ACHN (cell line): Measurements from ENCODE around the gene CHRM4.
"Not testable (repeated sequence)": the region's sequence is repeated elsewhere in the genome, so short reads cannot be mapped to it uniquely, and the experiment has no call there.

Source experiments
- DNase-seq: peaks from one replicate; pipeline ENCODE4 v3.0.0-alpha.2; 2015
- in situ Hi-C: cut with HindIII; loops from 2 replicates; pipeline ENCODE4 v1.10.0; 2017; ENCODE audit warnings: low sequenced_read_pairs, low pct_ligation_motif_present, low pct_unique_long_range_greater_than_20kb

Gene CHRM4

GRCh38 chr11:46374815-46375214 is 16.8 kb downstream of the CHRM4 start:
- in situ Hi-C loops, result no loop called here
- DNase-seq, result no peak

GRCh38 chr11:46373787-46374740 is 17.5 kb downstream of the CHRM4 start:
- in situ Hi-C loops, result no loop called here
- DNase-seq, result no peak

GRCh38 chr11:46372501-46372900 is 19.1 kb downstream of the CHRM4 start:
- in situ Hi-C loops, DNase-seq: not testable (repeated sequence)

- in situ Hi-C loops, result no loop called here
- DNase-seq, result no peak
Observed at GRCh38 chr11:46372086-46372485, 19.5 kb downstream of the CHRM4 start.

- DNase-seq, in situ Hi-C loops: not testable (repeated sequence)
Observed at GRCh38 chr11:46371262-46371661, 20.3 kb downstream of the CHRM4 start.

GRCh38 chr11:46370253-46370652 is 21.3 kb downstream of the CHRM4 start:
- DNase-seq, result no peak
- in situ Hi-C loops, result no loop called here

- DNase-seq, result peak; percentile 78
Observed at GRCh38 chr11:46369458-46370152, 22.0 kb downstream of the CHRM4 start.

GRCh38 chr11:46367916-46368267 is 23.7 kb downstream of the CHRM4 start:
- in situ Hi-C loops, result no loop called here
- no peak for DNase-seq

More at GRCh38 chr11:46369458-46370152, 22.0 kb downstream of the CHRM4 start:
- in situ Hi-C loops, result no loop called here

GRCh38 chr11:46367244-46367915 is 24.2 kb downstream of the CHRM4 start:
- in situ Hi-C loops, result no loop called here
- peak; percentile 37 for DNase-seq

- no peak for DNase-seq
- in situ Hi-C loops, result no loop called here
Observed at GRCh38 chr11:46366661-46367161, 24.9 kb downstream of the CHRM4 start.

- in situ Hi-C loops, result no loop called here
- no peak for DNase-seq
Observed at GRCh38 chr11:46366260-46366659, 25.3 kb downstream of the CHRM4 start.

GRCh38 chr11:46364791-46365190 is 26.8 kb downstream of the CHRM4 start:
- in situ Hi-C loops, result no loop called here
- no peak for DNase-seq

GRCh38 chr11:46364056-46364455 is 27.5 kb downstream of the CHRM4 start:
- in situ Hi-C loops, result no loop called here
- DNase-seq, result no peak

- DNase-seq, result no peak
- in situ Hi-C loops, result no loop called here
Observed at GRCh38 chr11:46363455-46364005, 28.0 kb downstream of the CHRM4 start.

GRCh38 chr11:46363031-46363407 is 28.6 kb downstream of the CHRM4 start:
- in situ Hi-C loops, result no loop called here
- DNase-seq, result peak; percentile 45

- DNase-seq, result no peak
- in situ Hi-C loops, result no loop called here
Observed at GRCh38 chr11:46362156-46363030, 29.2 kb downstream of the CHRM4 start.

- in situ Hi-C loops, result no loop called here
- no peak for DNase-seq
Observed at GRCh38 chr11:46361283-46362155, 30.1 kb downstream of the CHRM4 start.
